Astrocyte (in vitro differentiated cells and primary cell): Measurements from ENCODE around the gene FANCE. TPM values are rescaled to one million over a fixed set of nuclear protein-coding genes. Genes with fewer than 3 reads are reported as not detected.
"Not testable (repeated sequence)": the region's sequence is repeated elsewhere in the genome, so short reads cannot be mapped to it uniquely, and the experiment has no call there.

Experiments
- DNase-seq: peaks from one replicate; pipeline ENCODE4 v3.0.0-alpha.2; 2010; ENCODE audit warnings: low read depth
- FAIRE-seq: peaks from 2 replicates; lab custom pipeline; 2011; peaks lifted over from hg19 to GRCh38; lab: Jason Lieb, UNC
- H2AFZ ChIP-seq: 2 replicates; pipeline ENCODE4 v1.6.0; 2012; ENCODE audit warnings: low read depth, low read length, inconsistent platforms
- H3K27ac ChIP-seq: 2 replicates; pipeline ENCODE4 v1.5.1; 2011; ENCODE audit warnings: low read depth, low read length, inconsistent platforms
- H3K27me3 ChIP-seq: 2 replicates; pipeline ENCODE4 v1.6.0; 2011; ENCODE audit warnings: low read length, inconsistent platforms; ENCODE audit not compliant: insufficient read depth
- H3K36me3 ChIP-seq: 2 replicates; pipeline ENCODE4 v1.5.1; 2011; ENCODE audit warnings: low read length, inconsistent platforms; ENCODE audit not compliant: insufficient read depth
- H3K4me1 ChIP-seq: 2 replicates; pipeline ENCODE4 v1.5.1; 2011; ENCODE audit warnings: low read length, inconsistent platforms; ENCODE audit not compliant: insufficient read depth
- H3K4me2 ChIP-seq: 2 replicates; pipeline ENCODE4 v1.6.0; 2012; ENCODE audit warnings: low read length, inconsistent platforms
- H3K4me3 ChIP-seq: 2 replicates; pipeline ENCODE4 v1.5.1; 2011; ENCODE audit warnings: low read depth, mild to moderate bottlenecking, low read length, inconsistent platforms; ENCODE audit not compliant: insufficient read depth
- H3K79me2 ChIP-seq: 2 replicates; pipeline ENCODE4 v1.6.0; 2012; ENCODE audit warnings: mild to moderate bottlenecking, low read length, inconsistent platforms; ENCODE audit not compliant: insufficient read depth
- H3K9ac ChIP-seq: 2 replicates; pipeline ENCODE4 v1.6.0; 2012; ENCODE audit warnings: mild to moderate bottlenecking, low read length, inconsistent platforms
- H3K9me3 ChIP-seq: 2 replicates; pipeline ENCODE4 v1.5.1; 2012; ENCODE audit warnings: low read depth, mild to moderate bottlenecking, low read length, inconsistent platforms; ENCODE audit not compliant: insufficient read depth
- H4K20me1 ChIP-seq: 2 replicates; pipeline ENCODE4 v1.6.0; 2012; ENCODE audit warnings: low read length, inconsistent platforms; ENCODE audit not compliant: insufficient read depth
- H3K27ac Mint-ChIP-seq: one replicate; pipeline ENCODE4 v1.8.0; 2021; ENCODE audit warnings: mild to moderate bottlenecking, mixed read lengths; ENCODE audit not compliant: unreplicated experiment
- H3K27me3 Mint-ChIP-seq: one replicate; pipeline ENCODE4 v1.8.0; 2021; ENCODE audit warnings: low read depth, mixed read lengths; ENCODE audit not compliant: unreplicated experiment
- H3K36me3 Mint-ChIP-seq: one replicate; pipeline ENCODE4 v1.8.0; 2021; ENCODE audit warnings: low read depth, mixed read lengths; ENCODE audit not compliant: unreplicated experiment
- H3K4me1 Mint-ChIP-seq: one replicate; pipeline ENCODE4 v1.8.0; 2021; ENCODE audit warnings: low read depth, mixed read lengths; ENCODE audit not compliant: unreplicated experiment
- H3K4me3 Mint-ChIP-seq: one replicate; pipeline ENCODE4 v1.8.0; 2021; ENCODE audit warnings: mild to moderate bottlenecking, moderate library complexity, mixed read lengths; ENCODE audit not compliant: unreplicated experiment
- H3K9me3 Mint-ChIP-seq: one replicate; pipeline ENCODE4 v1.8.0; 2021; ENCODE audit warnings: mild to moderate bottlenecking, mixed read lengths; ENCODE audit not compliant: unreplicated experiment
- CTCF ChIP-seq: IDR thresholded peaks from 2 replicates; pipeline ENCODE4 v1.5.1; 2011; ENCODE audit warnings: low read depth, mild to moderate bottlenecking, inconsistent platforms, low read length, moderate library complexity; ENCODE audit not compliant: insufficient read depth
- EZH2 ChIP-seq: IDR thresholded peaks from 2 replicates; pipeline ENCODE4 v1.6.1; 2012; ENCODE audit warnings: mild to moderate bottlenecking, low read length, inconsistent platforms; ENCODE audit not compliant: insufficient read depth
- total RNA-seq: library from RNA; stranded (reverse); gene quantifications from 2 replicates; pipeline ENCODE4 v1.2.1, GENCODE V29; 2021

The FANCE gene
- total RNA-seq, 1 donor from 2014 or later = 2.9 TPM

DNA sequence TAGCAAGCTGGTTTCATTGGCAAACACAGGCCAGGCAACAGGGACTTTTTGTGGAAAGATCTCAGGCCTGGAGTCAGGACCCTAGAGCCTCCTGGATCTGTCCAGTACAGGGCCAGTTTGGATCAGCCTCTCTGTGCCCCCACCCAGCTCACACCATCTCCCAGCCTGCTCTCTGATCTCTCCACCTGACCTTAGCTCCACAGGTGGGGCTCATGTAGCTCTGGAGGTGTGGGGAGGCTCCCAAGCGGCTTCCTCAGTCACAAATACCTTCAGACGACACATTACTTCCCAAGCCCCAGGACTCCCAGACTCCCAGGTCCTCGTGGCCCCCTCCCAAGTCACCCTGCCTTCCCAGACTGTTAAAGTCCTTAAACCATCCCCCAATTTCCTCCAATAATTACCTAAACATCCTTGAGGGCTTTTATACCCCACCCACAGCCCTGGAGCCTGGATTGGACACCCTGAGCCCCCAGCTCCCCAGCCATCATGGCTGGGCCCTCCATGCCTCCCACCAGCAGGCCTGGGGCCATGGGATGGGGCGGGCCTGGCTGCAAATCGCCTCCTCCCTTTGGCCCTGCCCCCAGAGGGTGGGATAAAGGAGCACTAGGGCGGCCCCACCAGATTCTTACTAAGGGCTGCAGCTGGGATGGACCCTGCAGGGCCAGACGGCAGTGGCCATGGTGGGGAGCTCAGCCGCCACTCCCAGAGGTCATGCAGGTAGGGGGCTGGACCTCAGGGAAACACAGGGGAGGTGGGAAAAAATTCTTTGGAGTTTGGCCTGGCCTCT, 15.9 kb upstream of the FANCE start:
- Mint-ChIP-seq H3K9me3 (no peaks in the 10 kb centered on the region), H3K4me1 (no peaks in the 10 kb centered on the region), H3K27me3 (peaks cover 6% of the 10 kb centered on the region), H3K27ac (no peak overlapping the region), H3K4me3 (no peak overlapping the region), H3K36me3 (no peaks in the 10 kb centered on the region)
- no peak for FAIRE-seq
- Histone ChIP-seq H3K27ac (no peak overlapping the region), H3K9ac (no peak overlapping the region), H3K9me3 (no peaks in the 10 kb centered on the region), H3K4me1 (no peaks in the 10 kb centered on the region), H2AFZ (no peak overlapping the region), H4K20me1 (no peaks in the 10 kb centered on the region), H3K36me3 (no peaks in the 10 kb centered on the region), H3K4me3 (no peak overlapping the region), H3K79me2 (no peaks in the 10 kb centered on the region), H3K27me3 (no peaks in the 10 kb centered on the region), H3K4me2 (no peak overlapping the region)
- DNase-seq = no peak
- no peak for TF ChIP-seq CTCF
- no peak for TF ChIP-seq EZH2

GRCh38 chr6:35438378-35439065, 13.6 kb upstream of the FANCE start:
- not testable (repeated sequence) for H3K4me1 Mint-ChIP-seq, H3K4me3 Mint-ChIP-seq, H3K9me3 Mint-ChIP-seq, DNase-seq, H3K27me3 ChIP-seq, H3K36me3 ChIP-seq, H2AFZ ChIP-seq, H3K27me3 Mint-ChIP-seq, H3K9ac ChIP-seq, H3K27ac ChIP-seq, H3K27ac Mint-ChIP-seq, H3K79me2 ChIP-seq, FAIRE-seq, H3K9me3 ChIP-seq, H3K4me1 ChIP-seq, H4K20me1 ChIP-seq, H3K4me3 ChIP-seq, H3K36me3 Mint-ChIP-seq, H3K4me2 ChIP-seq

DNA sequence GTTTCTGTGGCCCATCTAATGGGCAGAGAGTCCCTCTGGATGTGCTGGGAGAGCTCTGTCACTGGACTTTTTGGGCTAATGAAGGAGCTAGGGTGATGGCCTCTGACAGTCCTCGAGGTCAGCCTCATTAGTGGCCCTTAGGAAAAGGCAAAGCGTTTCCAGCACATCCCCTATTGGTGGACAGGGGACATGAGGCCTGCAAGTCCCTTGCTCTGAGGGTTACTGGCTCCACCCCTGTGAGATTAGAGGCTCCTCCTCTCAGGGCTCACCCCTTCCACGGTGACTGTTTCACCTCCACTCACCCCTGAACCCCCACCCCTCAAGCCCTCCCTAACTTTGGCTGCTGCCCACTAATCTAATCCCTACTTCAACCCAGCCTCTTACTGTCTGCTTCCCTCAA, 12.8 kb upstream of the FANCE start:
- FAIRE-seq = no peak
- H3K27ac Mint-ChIP-seq = no peak overlapping the region
- H3K9me3 Mint-ChIP-seq = no peaks in the 10 kb centered on the region
- H3K4me2 ChIP-seq = no peak overlapping the region
- no peak overlapping the region for H2AFZ ChIP-seq
- H3K36me3 Mint-ChIP-seq = no peaks in the 10 kb centered on the region
- H3K4me1 ChIP-seq = no peaks in the 10 kb centered on the region
- no peaks in the 10 kb centered on the region for H3K27me3 ChIP-seq
- no peak overlapping the region for H3K27ac ChIP-seq
- no peak for TF ChIP-seq EZH2
- no peak for TF ChIP-seq CTCF
- no peaks in the 10 kb centered on the region for H3K9me3 ChIP-seq
- H3K4me1 Mint-ChIP-seq = no peaks in the 10 kb centered on the region
- H4K20me1 ChIP-seq = no peaks in the 10 kb centered on the region
- H3K36me3 ChIP-seq = no peaks in the 10 kb centered on the region
- no peaks in the 10 kb centered on the region for H3K79me2 ChIP-seq
- no peak overlapping the region for H3K9ac ChIP-seq
- no peak overlapping the region for H3K4me3 ChIP-seq
- H3K27me3 Mint-ChIP-seq = peaks cover 6% of the 10 kb centered on the region
- DNase-seq = no peak
- no peak overlapping the region for H3K4me3 Mint-ChIP-seq
